HepG2 (cell line): Measurements from ENCODE around the gene GSPT1. TPM values are rescaled to one million over a fixed set of nuclear protein-coding genes. Genes with fewer than 3 reads are reported as not detected.
A peak's percentile ranks its signal among the peaks of the same experiment; 100 is the strongest.

ENCODE experiments used
- ATF4 ChIP-seq, 2 experiments: fragments of 450-650 bp in 1 of 2; sonication (generic) in 1 of 2; formaldehyde crosslinking; IDR thresholded peaks; 2 replicates each; pipeline versions ENCODE4 v1.5.0 to v1.8.0; 2020 to 2022; ENCODE audit warnings: mild to moderate bottlenecking in 1 of 2, missing genetic modification reagents in 1 of 2
- ELF1 ChIP-seq: sonication (generic); formaldehyde crosslinking; IDR thresholded peaks from 2 replicates; pipeline ENCODE4 v1.4.0; 2020; ENCODE audit warnings: missing genetic modification reagents
- HOXD1 ChIP-seq: sonication (generic); formaldehyde crosslinking; IDR thresholded peaks from 2 replicates; pipeline ENCODE4 v1.5.0; 2020; ENCODE audit warnings: missing genetic modification reagents
- ZBTB1 ChIP-seq: sonication (generic); formaldehyde crosslinking; IDR thresholded peaks from 2 replicates; pipeline ENCODE4 v1.4.0; 2020; ENCODE audit warnings: missing genetic modification reagents, borderline replicate concordance
- ZBTB40 ChIP-seq, 2 experiments: fragments of 450-650 bp in 1 of 2; sonication (generic) in 1 of 2; formaldehyde crosslinking in 1 of 2; IDR thresholded peaks; 2 replicates each; pipeline versions ENCODE4 v1.6.1 to v1.8.0; 2016 to 2022; ENCODE audit warnings: antibody characterized with exemption in 1 of 2, mild to moderate bottlenecking in 1 of 2, missing genetic modification reagents in 1 of 2
- ZGPAT ChIP-seq: IDR thresholded peaks from 2 replicates; pipeline ENCODE4 v1.6.1; 2016; ENCODE audit warnings: mild to moderate bottlenecking
- ZNF263 ChIP-seq: sonication (generic); formaldehyde crosslinking; IDR thresholded peaks from 2 replicates; pipeline ENCODE4 v1.4.0; 2020; ENCODE audit warnings: missing genetic modification reagents
- ZNF280B ChIP-seq: sonication (generic); formaldehyde crosslinking; IDR thresholded peaks from 2 replicates; pipeline ENCODE4 v1.5.0; 2020; ENCODE audit warnings: missing genetic modification reagents, mild to moderate bottlenecking, borderline replicate concordance
- ZNF549 ChIP-seq: sonication (generic); formaldehyde crosslinking; IDR thresholded peaks from 2 replicates; pipeline ENCODE4 v1.5.0; 2020; ENCODE audit warnings: missing genetic modification reagents
- ZNF597 ChIP-seq: sonication (generic); formaldehyde crosslinking; IDR thresholded peaks from 2 replicates; pipeline ENCODE4 v1.5.0; 2020; ENCODE audit warnings: missing genetic modification reagents
- ZNF740 ChIP-seq: sonication (generic); formaldehyde crosslinking; IDR thresholded peaks from 2 replicates; pipeline ENCODE4 v1.4.0; 2020; ENCODE audit warnings: missing genetic modification reagents
- ZNF883 ChIP-seq: sonication (generic); formaldehyde crosslinking; IDR thresholded peaks from 2 replicates; pipeline ENCODE4 v1.5.1; 2020; ENCODE audit warnings: mild to moderate bottlenecking, missing genetic modification reagents; ENCODE audit errors: not compliant biosample characterization
- polyA plus RNA-seq, 8 experiments: library from polyadenylated mRNA; depleted of rRNA in 3 of 8; stranded (reverse) in 7 of 8; unstranded in 1 of 8; fragments of >200 nt; fragmentation: Illumina TruSeq in 4 of 8; extraction: Trizol in 4 of 8; gene quantifications; 2 replicates each; pipeline versions ENCODE4 v1.2.1 to v1.2.3, GENCODE V29; 2011 to 2016; ENCODE audit warnings: low read depth in 4 of 8, missing spikeins in 1 of 8, mixed read lengths in 1 of 8; ENCODE audit not compliant: insufficient read depth in 1 of 8
- total RNA-seq, 5 experiments: library from RNA; depleted of rRNA; stranded (reverse); fragments of >200 nt; fragmentation: Illumina TruSeq; extraction: Trizol; gene quantifications; 2 replicates each; pipeline ENCODE4 v1.2.3, GENCODE V29; 2016; ENCODE audit warnings: low read depth in 1 of 5

Gene GSPT1
- total and polyA plus RNA-seq, 2 of the 13 experiments (the other 11 are each of a cell fraction or from before 2014, with no cell fraction given): 120 to 316 TPM

- TF ChIP-seq ZNF740 (CRISPR knock-in tag): peak; percentile 100
- TF ChIP-seq ZNF883 (CRISPR knock-in tag): peak; percentile 73
- peak; percentile 97; the same call in 1 of the 2 replicates for TF ChIP-seq ZNF597
- peak; percentile 99 for TF ChIP-seq ZGPAT (CRISPR knock-in tag)
- peak; percentile 58 for TF ChIP-seq ZBTB40 (IDR thresholded peaks at IDR 0.05)
- TF ChIP-seq ZBTB40 (CRISPR knock-in tag; IDR thresholded peaks at IDR 0.05): peak; percentile 96
- no peak; the same call in 1 of the 2 replicates for TF ChIP-seq ZNF549 (CRISPR knock-in tag)
- TF ChIP-seq ATF4 (CRISPR knock-in tag; IDR thresholded peaks at IDR 0.05): peak in 1 of 2 experiments; percentile 77; a peak in 2 of 4 replicates
- peak; percentile 93 for TF ChIP-seq ZNF280B (CRISPR knock-in tag)
- peak; percentile 86; the same call in 1 of the 2 replicates for TF ChIP-seq HOXD1 (CRISPR knock-in tag)
- peak; percentile 82 for TF ChIP-seq ZNF263 (CRISPR knock-in tag)
- peak; percentile 100 for TF ChIP-seq ELF1 (CRISPR knock-in tag)
- TF ChIP-seq ZBTB1 (CRISPR knock-in tag): no peak
Observed at GRCh38 chr16:11915644-11916523, at the start of gene GSPT1 (continued).
